ENCODE measurements around the gene TRIM32. TPM values are rescaled to one million over a fixed set of nuclear protein-coding genes. Genes with fewer than 3 reads are reported as not detected.
"Not testable (repeated sequence)": the region's sequence is repeated elsewhere in the genome, so short reads cannot be mapped to it uniquely, and the experiment has no call there.

TRIM32 gene
- polyA plus RNA-seq, 3 donors, result 21.5 to 23.8 (median 21.9) TPM

GRCh38 chr9:116673375-116673774 lies 13.7 kb upstream of the TRIM32 start:
- no peak for DNase-seq (ENCODE audit: low read depth in 3 of 3, low spot score in 2 of 3)

GRCh38 chr9:116674210-116674980 lies 12.7 kb upstream of the TRIM32 start:
- DNase-seq (ENCODE audit: low read depth in 3 of 3, low spot score in 2 of 3), result no peak

DNA sequence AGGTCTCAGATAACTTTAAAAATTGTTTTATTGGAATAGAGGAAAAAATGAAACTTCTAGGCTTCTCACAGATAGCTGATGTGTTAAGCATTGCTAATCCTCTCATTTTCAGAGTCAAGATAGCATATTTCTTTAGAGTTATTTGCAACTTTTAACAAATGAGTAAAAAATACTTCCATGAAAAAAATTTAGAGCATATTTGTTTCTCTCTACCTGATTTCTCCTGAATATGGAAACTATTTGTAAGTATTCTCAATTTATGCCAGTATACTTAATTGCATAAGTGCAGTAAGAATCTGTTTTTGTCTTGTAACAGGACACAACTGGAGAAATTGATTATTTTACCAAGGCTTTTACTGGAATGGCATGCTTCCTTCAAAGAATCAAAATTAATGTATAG lies 3.6 kb upstream of the TRIM32 start:
- no peak for DNase-seq (ENCODE audit: low read depth in 3 of 3, low spot score in 2 of 3)

- DNase-seq (ENCODE audit: low read depth in 3 of 3, low spot score in 2 of 3), result no peak
Measured at GRCh38 chr9:116685166-116685565, 1.9 kb upstream of the TRIM32 start.

GRCh38 chr9:116686135-116686534 lies 970 bp upstream of the TRIM32 start:
- no peak for DNase-seq (ENCODE audit: low read depth in 3 of 3, low spot score in 2 of 3)

DNA sequence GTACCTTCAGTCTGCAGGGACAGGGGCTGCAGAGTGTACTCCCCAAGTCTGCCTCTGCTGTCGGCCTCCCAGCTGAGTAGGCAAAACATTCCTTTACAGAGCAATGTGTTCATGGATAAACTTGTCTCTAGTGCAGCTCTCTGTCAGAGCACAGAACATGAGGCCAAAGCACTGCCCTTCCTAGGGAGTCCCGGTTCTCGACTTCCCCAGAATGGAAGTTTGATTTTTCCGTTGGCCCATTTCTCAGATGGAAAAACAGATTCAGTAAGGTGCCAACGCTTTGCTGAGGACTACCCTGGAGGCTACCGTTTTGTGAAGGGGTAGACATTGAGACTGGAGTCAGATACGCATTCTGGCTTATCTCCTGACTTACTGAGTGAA lies 422 bp upstream of the TRIM32 start:
- no peak for DNase-seq (ENCODE audit: low read depth in 3 of 3, low spot score in 2 of 3)

DNA sequence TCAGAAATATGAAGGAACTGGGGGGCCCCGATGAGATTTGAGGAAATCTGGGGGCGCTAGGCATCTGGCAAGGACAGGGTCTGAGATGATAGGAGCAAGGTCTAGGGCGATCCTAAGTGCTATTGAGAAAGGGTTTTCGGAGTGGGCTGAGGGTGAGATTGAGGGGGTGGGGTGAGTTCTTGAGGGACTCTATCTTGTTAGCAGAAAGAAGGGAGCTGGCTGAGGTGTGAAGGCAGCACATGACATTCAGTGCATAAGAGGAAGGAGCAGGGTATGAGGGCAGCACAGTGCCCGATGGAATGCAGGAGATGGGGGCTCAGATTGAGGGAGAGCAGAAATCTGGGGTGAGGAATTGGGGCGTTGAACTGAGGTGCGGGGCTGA lies 640 bp downstream of the TRIM32 start:
- no peak for DNase-seq (ENCODE audit: low read depth in 3 of 3, low spot score in 2 of 3)

- no peak for DNase-seq (ENCODE audit: low read depth in 3 of 3, low spot score in 2 of 3)
Measured at GRCh38 chr9:116688806-116689485, 1.8 kb downstream of the TRIM32 start.

DNA sequence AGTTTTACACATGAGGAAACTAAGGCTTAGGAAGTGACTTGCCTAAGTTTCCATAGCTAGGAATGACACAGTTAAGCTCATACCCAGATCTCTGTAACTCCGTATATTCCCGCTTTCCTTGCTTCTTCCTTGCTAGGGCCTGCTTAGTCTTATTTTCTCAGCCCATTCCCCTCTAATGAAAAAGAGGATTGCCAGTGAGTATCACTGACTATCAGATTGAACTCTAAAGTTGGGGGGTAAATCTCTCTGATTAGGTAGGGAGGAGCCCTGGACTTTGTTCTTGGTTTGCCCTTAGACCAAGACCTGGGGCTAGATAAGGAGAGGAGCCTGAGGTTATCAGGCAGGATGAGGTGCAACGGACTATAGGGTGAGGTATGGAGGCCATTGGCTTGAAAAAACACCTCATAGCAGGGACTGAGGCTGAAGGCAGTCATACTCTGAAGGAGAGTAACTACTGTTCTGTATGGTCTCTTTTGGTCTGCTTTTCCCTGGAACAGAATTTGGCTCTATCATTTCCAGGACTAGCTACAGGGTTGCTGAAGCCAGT lies 2.5 kb downstream of the TRIM32 start:
- DNase-seq (ENCODE audit: low read depth in 3 of 3, low spot score in 2 of 3), result no peak

DNA sequence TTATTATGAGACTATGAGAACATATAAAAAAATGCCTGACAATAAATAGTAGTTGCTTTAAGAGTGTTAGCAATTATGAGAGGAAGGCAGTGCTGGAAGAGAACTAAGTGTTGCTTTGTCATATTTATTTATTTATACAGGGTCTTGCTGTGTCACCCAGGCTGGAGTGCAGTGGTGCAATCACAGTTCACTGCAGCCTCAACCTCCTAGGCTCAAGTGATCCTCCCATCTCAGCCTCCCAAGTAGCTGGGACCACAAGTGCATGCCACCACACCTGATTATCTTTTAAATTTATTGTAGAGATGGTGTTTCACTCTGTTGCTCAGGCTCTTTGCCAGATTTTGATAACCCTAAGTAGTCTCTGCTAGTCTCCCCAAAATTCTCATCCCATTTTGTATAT lies 3.7 kb downstream of the TRIM32 start:
- not testable (repeated sequence) for DNase-seq (ENCODE audit: low read depth in 3 of 3, low spot score in 2 of 3)

DNA sequence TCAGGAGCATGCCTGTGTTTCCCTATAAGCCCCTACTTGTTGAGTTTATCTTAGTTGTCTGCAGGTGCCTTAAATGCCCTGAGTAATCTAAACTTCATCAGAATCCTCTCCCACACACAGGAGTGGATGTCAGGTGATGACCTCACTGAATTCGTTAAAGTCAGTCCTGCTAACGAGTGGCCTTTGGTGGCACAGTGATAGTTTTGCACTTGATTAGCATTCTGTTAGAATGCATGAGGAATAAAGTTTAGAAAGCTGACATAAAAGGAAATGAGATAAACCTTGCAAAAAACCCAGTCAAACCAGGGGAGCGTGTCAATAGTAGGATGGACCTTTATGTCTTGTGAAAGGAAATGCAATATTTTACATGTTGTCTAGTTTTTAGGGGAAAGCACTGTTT lies 4.5 kb downstream of the TRIM32 start:
- no peak for DNase-seq (ENCODE audit: low read depth in 3 of 3, low spot score in 2 of 3)

- no peak for DNase-seq (ENCODE audit: low read depth in 3 of 3, low spot score in 2 of 3)
Measured at GRCh38 chr9:116692616-116693015, 5.5 kb downstream of the TRIM32 start.

- DNase-seq (ENCODE audit: low read depth in 3 of 3, low spot score in 2 of 3), result no peak
Measured at GRCh38 chr9:116693233-116693731, 6.2 kb downstream of the TRIM32 start.

GRCh38 chr9:116694785-116695291 lies 7.7 kb downstream of the TRIM32 start:
- DNase-seq (ENCODE audit: low read depth in 3 of 3, low spot score in 2 of 3), result no peak

DNA sequence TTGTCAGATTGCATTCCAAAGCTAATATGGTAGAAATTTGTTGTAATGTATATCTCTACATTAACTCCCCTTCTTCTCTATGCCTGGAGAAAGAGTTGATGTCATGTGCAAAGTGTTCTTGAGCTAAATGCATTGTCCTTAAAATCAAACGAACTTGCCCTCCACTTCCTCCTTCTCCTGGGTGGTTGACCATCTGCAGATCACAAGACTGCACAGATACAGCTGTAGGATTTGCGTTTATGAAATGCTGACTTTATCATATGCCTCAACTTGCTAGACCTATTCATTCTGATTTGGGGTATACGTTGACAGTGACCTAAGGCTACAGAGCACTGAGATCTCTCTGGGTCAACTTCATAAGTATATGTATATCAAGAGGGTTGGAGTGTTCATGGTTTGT lies 8.3 kb downstream of the TRIM32 start:
- DNase-seq (ENCODE audit: low read depth in 3 of 3, low spot score in 2 of 3), result no peak

DNA sequence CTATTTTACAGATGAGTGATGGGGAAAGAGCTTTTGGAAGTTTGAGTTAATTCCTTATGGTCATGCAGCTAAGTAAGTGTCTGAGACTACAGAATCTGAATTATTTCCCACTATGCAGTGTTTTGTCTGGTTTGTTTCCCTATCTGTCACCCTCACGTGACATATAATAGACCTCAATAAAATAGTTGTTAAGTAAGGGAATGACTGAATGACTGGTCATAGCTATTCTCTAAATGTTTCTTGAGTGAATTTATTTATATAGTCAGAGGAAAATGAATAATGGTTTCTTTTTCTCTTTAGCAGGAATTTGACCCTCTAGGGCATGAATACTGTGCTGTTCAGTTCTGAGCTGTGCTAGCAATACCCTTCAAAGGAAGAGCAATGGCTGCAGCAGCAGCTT lies 10.3 kb downstream of the TRIM32 start:
- DNase-seq (ENCODE audit: low read depth in 3 of 3, low spot score in 2 of 3), result no peak

DNA sequence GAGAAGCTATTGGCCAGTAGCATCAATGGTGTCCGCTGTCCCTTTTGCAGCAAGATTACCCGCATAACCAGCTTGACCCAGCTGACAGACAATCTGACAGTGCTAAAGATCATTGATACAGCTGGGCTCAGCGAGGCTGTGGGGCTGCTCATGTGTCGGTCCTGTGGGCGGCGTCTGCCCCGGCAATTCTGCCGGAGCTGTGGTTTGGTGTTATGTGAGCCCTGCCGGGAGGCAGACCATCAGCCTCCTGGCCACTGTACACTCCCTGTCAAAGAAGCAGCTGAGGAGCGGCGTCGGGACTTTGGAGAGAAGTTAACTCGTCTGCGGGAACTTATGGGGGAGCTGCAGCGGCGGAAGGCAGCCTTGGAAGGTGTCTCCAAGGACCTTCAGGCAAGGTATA lies 10.8 kb downstream of the TRIM32 start:
- no peak for DNase-seq (ENCODE audit: low read depth in 3 of 3, low spot score in 2 of 3)

DNA sequence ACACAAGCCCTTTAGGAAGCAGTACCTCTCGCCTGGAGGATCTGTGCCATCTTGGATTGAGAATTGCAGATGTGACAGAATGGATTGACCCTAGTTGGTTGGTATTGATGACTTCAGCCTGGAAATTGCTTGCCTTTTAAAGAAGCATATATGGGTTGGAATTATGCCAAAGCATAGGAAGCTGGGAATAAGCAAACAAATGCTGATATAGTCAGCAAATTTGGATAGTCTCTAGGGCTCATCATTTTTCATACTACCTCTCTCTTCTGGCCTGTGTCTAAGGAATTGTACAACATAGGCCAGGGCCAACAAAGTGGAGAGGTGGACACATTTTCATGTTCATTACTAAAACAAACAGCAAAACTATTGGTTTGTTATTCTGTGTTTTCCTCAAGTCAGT lies 13.2 kb downstream of the TRIM32 start:
- DNase-seq (ENCODE audit: low read depth in 3 of 3, low spot score in 2 of 3), result no peak

DNA sequence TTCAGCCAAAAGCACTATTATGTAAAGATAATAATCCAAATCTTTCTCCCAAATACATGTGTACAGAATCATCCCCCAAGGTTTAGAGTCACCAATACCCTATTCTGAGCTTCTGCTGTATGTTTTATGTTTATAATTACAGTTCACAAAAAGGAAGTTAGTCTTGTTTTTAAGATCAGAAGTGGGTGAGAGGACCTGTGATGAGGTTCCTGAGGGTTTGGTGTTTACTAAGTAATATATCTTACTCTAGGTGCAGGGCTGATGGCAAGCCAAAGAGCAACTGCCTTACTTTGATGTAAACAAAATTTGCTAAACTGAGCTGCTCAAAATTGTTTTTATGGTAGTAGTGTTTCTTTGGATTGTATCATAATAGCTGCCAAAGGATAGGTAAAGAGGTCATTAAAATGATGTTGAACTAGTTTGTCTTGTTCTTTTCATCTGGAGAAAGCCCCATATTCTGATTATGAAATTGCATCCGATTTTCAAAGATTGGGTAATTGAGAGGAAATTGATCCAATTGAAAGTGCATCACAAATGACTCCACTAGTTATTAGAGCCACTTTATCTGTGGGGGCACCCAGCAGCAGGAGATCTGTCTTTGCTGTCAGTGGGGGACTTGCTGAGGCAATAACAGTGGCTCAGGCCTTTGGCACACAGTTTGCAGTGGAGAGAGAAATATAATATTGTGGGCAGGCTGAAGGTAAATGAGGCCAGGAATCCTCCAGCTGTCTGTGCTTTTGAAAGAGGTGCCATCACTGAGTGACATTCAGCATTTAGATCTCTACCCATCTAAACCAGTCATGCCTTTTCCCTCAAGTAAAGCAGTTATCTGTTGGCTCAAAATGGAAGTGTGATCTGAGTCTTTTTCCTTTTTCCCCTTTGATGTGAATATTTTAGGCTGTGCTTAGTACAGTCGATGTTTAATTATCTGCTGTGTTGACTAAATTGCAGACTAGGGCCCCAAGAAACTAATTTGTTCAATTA lies 14.1 kb downstream of the TRIM32 start:
- no peak for DNase-seq (ENCODE audit: low read depth in 3 of 3, low spot score in 2 of 3)

- DNase-seq (ENCODE audit: low read depth in 3 of 3, low spot score in 2 of 3), result no peak
Measured at GRCh38 chr9:116701940-116702642, 15.0 kb downstream of the TRIM32 start.
